SU-DHL-6 (cell line): Measurements from ENCODE around the gene MYH7B.

ENCODE experiments used
- H2AFZ ChIP-seq: fragments of 200-600 bp; sonication (generic); 2 replicates; pipeline ENCODE4 v1.6.1; 2014; ENCODE audit warnings: low read depth, mild to moderate bottlenecking, moderate library complexity, mixed read lengths, antibody characterized with exemption, low read length; ENCODE audit not compliant: severe bottlenecking
- H3F3A ChIP-seq: fragments of 200-600 bp; shearing (Covaris generic); 2 replicates; pipeline ENCODE4 v1.6.0; 2016; ENCODE audit warnings: antibody characterized with exemption, mild to moderate bottlenecking; ENCODE audit not compliant: insufficient read depth
- H3K27ac ChIP-seq: fragments of 200-600 bp; sonication (generic); 2 replicates; pipeline ENCODE4 v1.5.1; 2016; ENCODE audit warnings: low read depth, mild to moderate bottlenecking, low read length, moderate library complexity, mixed read lengths
- H3K27me3 ChIP-seq: fragments of 200-600 bp; sonication (generic), shearing (Covaris generic); 2 replicates; pipeline ENCODE4 v1.6.0; 2014; ENCODE audit warnings: mild to moderate bottlenecking, low read length
- H3K36me3 ChIP-seq: fragments of 200-600 bp; sonication (generic); 2 replicates; pipeline ENCODE4 v1.6.1; 2014; ENCODE audit warnings: mild to moderate bottlenecking, low read length, mixed read lengths
- H3K4me2 ChIP-seq: fragments of 300-600, 200-600 bp; shearing (Covaris generic), sonication (generic); 2 replicates; pipeline ENCODE4 v1.6.0; 2014; ENCODE audit warnings: low read length, low read depth, mild to moderate bottlenecking; ENCODE audit not compliant: poor library complexity, severe bottlenecking
- H3K4me3 ChIP-seq: fragments of 200-600 bp; sonication (generic); 2 replicates; pipeline ENCODE4 v1.5.1; 2014; ENCODE audit warnings: antibody characterized with exemption, low read length, mild to moderate bottlenecking, mixed read lengths; ENCODE audit not compliant: insufficient read depth, poor library complexity, severe bottlenecking
- H3K79me2 ChIP-seq: fragments of 200-600 bp; sonication (generic); 2 replicates; pipeline ENCODE4 v1.6.1; 2014; ENCODE audit warnings: mild to moderate bottlenecking, low read length, moderate library complexity; ENCODE audit not compliant: insufficient read depth
- H3K9ac ChIP-seq: fragments of 200-600 bp; sonication (generic); 2 replicates; pipeline ENCODE4 v1.7.0; 2014; ENCODE audit warnings: mild to moderate bottlenecking, low read length
- H3K9me2 ChIP-seq: fragments of 200-600 bp; sonication (generic); replicated peaks from 2 replicates; pipeline ENCODE4 v1.6.1; 2014; ENCODE audit warnings: low read length; ENCODE audit not compliant: insufficient read depth
- H3K9me3 ChIP-seq: fragments of 200-600 bp; sonication (generic); 2 replicates; pipeline ENCODE4 v1.6.1; 2014; ENCODE audit warnings: low read length, mixed read lengths; ENCODE audit not compliant: insufficient read depth
- H4K20me1 ChIP-seq: fragments of 200-600 bp; sonication (generic); 2 replicates; pipeline ENCODE4 v1.6.1; 2014; ENCODE audit warnings: low read depth, mild to moderate bottlenecking, antibody characterized with exemption, low read length, moderate library complexity, mixed read lengths
- CTCF ChIP-seq: fragments of 200-600 bp; sonication (generic); IDR thresholded peaks from one replicate; pipeline ENCODE4 v1.5.1; 2017; ENCODE audit warnings: antibody characterized with exemption, mild to moderate bottlenecking, low read length, moderate library complexity; ENCODE audit not compliant: insufficient read depth, poor library complexity, severe bottlenecking
- EZH2phosphoT487 ChIP-seq: fragments of 200-600 bp; sonication (generic), shearing (Covaris generic); conservative IDR thresholded peaks from 2 replicates; pipeline ENCODE4 v1.6.1; 2018; ENCODE audit warnings: mild to moderate bottlenecking, antibody characterized with exemption, low read length, moderate library complexity, mixed read lengths

The MYH7B gene

GRCh38 chr20:35004749-35005462 is 49.2 kb downstream of the MYH7B start:
- H3K27me3 ChIP-seq: no peaks in the 10 kb centered on the region
- H2AFZ ChIP-seq: no peak overlapping the region
- no peak overlapping the region for H3K4me3 ChIP-seq
- no peaks in the 10 kb centered on the region for H3F3A ChIP-seq
- H3K9me3 ChIP-seq: no peaks in the 10 kb centered on the region
- H3K27ac ChIP-seq: no peak overlapping the region
- H4K20me1 ChIP-seq: no peaks in the 10 kb centered on the region
- no peaks in the 10 kb centered on the region for H3K36me3 ChIP-seq
- no peak for TF ChIP-seq EZH2phosphoT487
- no peak for TF ChIP-seq CTCF
- no peaks in the 10 kb centered on the region for H3K9me2 ChIP-seq
- no peak overlapping the region for H3K9ac ChIP-seq
- no peaks in the 10 kb centered on the region for H3K79me2 ChIP-seq
- no peak overlapping the region for H3K4me2 ChIP-seq
